GM12864 (cell line): ENCODE results near the gene NT5DC1.
A peak's percentile ranks its signal among the peaks of the same experiment; 100 is the strongest.

ENCODE experiments used
- DNase-seq: peaks from one replicate; pipeline ENCODE4 v3.0.0-alpha.2; 2011; ENCODE audit warnings: low read depth
- H3K4me3 ChIP-seq: 2 replicates; pipeline ENCODE4 v1.5.1; 2011; ENCODE audit warnings: mild to moderate bottlenecking, low read depth, low read length, control low read depth
- TF ChIP-seq, protein P1 (sequence below): IDR thresholded peaks from 2 replicates; pipeline ENCODE4 v1.5.1; 2011; ENCODE audit warnings: low read depth, mild to moderate bottlenecking, moderate library complexity, low read length, control low read depth, inconsistent platforms; ENCODE audit errors: missing control alignments

The NT5DC1 gene

DNA sequence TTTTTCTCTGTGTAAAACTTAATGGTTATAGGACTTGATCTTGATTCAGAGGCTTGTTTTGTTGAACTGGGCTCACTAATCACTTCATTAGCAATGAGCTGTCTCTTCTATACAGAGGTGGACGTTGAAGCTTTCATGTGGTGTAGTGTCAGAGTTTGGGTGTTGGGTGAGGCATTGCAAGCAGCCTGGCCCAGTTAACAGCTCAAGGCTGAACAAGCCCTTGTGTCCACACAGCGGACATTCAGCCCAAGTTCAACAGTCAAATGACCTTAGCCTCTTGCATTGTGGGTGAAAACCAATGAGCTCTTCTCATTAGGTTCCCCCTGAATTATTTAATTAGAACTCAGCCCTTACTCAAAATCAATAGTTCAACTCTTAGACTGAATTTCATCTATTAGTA is 12.7 kb downstream of the NT5DC1 start:
- DNase-seq: no peak
- H3K4me3 ChIP-seq: no peak overlapping the region
- TF ChIP-seq, protein P1, sequence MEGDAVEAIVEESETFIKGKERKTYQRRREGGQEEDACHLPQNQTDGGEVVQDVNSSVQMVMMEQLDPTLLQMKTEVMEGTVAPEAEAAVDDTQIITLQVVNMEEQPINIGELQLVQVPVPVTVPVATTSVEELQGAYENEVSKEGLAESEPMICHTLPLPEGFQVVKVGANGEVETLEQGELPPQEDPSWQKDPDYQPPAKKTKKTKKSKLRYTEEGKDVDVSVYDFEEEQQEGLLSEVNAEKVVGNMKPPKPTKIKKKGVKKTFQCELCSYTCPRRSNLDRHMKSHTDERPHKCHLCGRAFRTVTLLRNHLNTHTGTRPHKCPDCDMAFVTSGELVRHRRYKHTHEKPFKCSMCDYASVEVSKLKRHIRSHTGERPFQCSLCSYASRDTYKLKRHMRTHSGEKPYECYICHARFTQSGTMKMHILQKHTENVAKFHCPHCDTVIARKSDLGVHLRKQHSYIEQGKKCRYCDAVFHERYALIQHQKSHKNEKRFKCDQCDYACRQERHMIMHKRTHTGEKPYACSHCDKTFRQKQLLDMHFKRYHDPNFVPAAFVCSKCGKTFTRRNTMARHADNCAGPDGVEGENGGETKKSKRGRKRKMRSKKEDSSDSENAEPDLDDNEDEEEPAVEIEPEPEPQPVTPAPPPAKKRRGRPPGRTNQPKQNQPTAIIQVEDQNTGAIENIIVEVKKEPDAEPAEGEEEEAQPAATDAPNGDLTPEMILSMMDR: no peak

DNA sequence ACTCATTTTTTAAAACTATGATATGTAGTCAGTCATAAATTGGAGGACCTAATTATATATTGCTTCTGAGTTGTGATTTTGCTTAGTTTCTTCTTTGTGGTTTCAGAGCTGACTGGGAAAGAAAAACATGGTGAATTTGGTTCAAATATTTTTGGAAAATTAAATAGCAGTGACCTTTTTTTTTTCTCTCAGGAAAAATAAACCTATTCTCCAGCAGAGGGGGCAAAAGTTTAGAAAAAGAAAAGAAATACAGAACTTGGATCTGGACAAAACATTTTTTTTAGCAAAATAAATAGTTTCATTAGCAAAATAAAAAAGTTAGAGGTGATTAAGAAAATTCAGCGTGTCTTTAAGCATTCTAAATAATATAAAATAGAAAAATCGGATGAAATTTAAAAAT is 15.1 kb downstream of the NT5DC1 start:
- no peak for DNase-seq
- no peak overlapping the region for H3K4me3 ChIP-seq
- TF ChIP-seq, protein P1: peak; percentile 1

DNA sequence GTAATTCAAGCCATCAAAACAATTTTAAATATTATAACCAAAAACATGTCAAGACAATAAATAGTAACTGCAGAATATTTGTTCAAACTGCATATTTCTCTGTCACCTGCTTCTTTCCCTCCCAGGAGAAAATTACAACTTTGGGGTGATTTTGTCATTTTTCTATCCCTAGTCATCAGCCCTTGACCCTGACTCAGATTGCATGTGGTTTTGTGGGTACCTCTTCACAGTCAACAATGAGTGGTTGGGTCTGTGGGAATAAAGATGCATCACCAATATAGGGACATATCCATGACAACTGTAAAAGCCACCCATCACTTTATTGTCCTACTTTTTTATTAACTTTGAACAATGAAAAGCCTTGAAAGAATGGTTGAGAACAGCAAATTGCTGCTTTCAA is 18.0 kb downstream of the NT5DC1 start:
- TF ChIP-seq, protein P1: no peak
- H3K4me3 ChIP-seq: no peak overlapping the region
- no peak for DNase-seq

DNA sequence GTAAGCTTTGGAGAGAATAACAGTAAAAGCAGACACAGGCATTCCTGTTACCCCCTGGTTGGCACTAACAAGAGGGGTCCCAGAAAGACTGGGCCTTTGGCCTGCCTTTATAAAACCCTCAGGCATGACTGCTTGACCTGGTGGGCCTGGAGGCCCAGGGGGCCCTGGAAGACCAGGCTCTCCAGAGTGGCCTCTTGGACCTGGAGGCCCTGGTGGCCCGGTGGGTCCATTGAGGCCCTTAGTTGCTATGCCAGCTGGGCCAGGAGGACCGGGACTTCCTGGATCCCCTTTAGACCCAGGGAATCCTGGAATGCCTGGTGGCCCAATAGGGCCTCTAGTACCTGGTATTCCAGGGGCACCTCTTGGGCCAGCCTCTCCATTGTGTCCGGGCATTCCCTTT is 19.8 kb downstream of the NT5DC1 start:
- TF ChIP-seq, protein P1: no peak
- DNase-seq: no peak

DNA sequence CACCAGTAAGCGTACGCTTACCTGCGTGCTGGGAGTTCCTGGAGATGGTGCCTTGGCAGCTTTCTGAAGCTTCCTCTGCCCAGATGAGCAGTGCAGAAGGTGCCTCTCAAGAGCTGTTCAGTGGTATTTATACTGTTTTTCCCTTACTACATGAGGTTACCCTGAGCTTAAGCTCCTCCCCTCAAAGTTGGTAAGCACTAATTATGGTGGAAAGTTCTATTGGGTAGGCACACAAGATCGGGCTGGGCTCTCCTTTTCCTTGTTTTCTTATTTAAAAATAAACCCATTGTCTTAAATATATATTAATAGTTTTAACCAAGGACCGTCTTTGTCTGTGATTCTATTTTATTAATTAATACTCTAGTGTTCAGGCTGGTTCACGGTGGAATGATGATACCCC is 25.4 kb downstream of the NT5DC1 start, which contains the start of gene COL10A1:
Gene COL10A1 (minus strand): TSS at position 101 of the 400 bp plus-strand sequence. CDS start 640 bp downstream, outside the sequence.
- no peak within 1 kb of the TSS for H3K4me3 ChIP-seq
- TF ChIP-seq, protein P1: no peak
- no peak for DNase-seq

More for the DNA sequence above, 19.8 kb downstream of the NT5DC1 start:
- H3K4me3 ChIP-seq: no peak overlapping the region

DNA sequence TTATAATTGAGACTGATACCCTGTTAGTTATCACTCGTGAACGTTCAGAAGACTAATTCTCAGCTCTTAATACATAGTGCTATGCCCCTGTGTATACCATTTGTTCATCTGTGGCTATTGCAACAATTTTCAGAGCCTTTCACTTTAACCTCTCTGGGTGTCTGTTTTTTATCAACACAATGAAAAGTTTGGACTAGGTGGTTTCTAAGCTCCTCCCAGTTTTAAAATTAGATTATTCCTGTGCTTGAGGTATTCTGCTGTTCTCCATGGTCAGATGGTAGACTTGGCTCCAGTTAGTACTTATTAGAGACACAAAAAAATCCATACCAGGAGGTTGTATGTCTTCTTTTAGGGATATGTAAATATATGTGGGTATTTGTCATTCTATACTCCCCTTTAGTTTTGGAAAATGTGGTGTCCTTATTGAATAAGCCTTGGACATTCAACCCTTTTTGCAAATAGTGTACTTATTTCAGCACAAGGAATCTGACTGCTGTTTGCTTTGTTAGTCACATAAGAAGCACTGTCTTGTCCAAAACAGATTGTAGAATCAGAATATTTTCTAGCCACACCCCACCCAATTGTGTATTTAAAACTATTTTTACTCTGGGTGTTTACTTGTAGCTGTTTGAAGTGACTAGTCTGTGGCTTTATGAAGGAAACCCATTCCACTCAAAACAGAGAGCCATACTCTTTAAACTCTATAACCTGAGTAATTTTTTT is 27.3 kb downstream of the NT5DC1 start:
- H3K4me3 ChIP-seq: no peak overlapping the region
- TF ChIP-seq, protein P1: no peak
- DNase-seq: no peak

DNA sequence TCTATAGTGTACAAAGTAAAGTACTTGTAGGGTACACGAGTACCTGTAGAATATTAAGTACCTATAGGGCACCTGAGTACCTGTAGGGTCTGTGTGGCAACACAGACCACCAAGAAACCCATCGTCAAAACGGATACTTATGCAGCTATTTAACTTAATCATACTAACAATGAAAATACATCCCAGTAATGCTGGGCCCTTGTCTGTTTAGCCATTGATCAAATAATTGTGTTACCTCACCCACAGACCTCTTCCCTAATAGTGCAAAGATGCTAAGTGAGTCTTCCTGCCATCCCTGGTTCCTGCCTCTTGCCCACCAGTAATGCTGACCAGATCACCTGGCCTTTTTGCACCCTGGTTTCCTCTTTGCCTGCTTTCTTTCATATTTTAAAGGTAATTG is 32.8 kb downstream of the NT5DC1 start:
- no peak overlapping the region for H3K4me3 ChIP-seq
- DNase-seq: no peak

More for the DNA sequence above, 32.8 kb downstream of the NT5DC1 start:
- TF ChIP-seq, protein P1: no peak
